ENCODE measurements around the gene ARL11.
A peak's percentile ranks its signal among the peaks of the same experiment; 100 is the strongest.
"Not testable (repeated sequence)": the region's sequence is repeated elsewhere in the genome, so short reads cannot be mapped to it uniquely, and the experiment has no call there.

ARL11 gene

DNA sequence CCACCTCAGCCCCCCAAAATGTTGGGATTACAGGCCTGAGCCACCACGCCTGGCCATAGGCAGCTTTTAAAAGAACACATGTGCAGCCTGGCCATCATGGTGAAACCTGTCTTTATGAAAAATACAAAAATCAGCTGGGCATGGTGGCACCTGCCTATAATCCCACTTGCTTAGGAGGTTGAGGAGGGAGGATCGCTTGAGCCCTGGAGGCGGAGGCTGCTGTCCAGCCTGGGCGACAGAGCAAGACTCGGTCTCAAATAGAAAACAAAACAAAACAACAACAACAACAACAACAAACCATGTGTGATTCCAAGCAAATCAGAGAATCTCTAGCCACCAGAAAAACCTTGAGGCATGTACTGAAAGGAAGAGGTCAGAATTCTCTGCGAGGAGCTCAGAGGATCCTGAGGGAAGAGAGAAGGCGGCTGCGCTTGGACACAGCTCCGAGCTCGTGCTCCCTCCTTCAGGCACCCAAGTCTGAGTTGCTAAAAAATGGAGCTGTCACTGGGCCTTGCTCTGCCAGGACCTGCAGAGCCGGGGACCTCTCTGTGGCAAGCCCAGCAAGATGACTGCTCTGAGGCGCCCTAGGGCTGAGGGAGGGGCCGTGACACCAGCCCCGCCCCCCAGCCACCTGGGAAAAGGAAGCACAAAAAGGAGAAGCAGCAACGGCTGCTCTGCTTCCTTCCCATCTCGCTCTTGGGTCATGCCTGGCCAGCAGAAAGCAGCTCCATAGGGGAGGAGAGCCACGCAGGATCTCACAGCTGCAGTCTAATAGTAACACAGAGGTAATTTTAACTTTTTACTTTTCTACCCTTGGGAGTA is at the start of gene ARL11:
Gene ARL11 (plus strand): TSS at position 677 of the 822 bp plus-strand sequence. CDS start 1,941 bp downstream, outside the sequence.
- peak; percentile 15 for DNase-seq (ENCODE audit: low read depth)

DNA sequence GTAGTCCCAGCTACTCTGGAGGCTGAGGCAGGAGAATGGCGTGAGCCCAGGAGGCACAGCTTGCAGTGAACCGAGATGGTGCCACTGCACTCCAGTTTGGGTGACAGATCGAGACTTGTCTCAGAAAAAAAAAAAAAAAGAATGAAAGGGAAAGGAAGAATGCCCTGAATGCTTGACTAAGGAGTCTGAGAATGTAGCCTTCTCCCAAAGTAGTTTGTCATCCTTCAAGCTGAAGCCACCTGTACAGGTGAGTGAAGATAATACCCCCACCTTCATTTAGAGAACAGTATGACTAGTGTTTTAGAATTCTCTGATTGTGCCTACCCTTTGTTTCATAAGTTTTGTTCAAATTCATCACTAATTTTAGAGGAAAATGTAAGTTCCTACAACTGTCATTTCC is 48.8 kb upstream of the ARL11 start:
- DNase-seq (ENCODE audit: low read depth) = no peak

DNA sequence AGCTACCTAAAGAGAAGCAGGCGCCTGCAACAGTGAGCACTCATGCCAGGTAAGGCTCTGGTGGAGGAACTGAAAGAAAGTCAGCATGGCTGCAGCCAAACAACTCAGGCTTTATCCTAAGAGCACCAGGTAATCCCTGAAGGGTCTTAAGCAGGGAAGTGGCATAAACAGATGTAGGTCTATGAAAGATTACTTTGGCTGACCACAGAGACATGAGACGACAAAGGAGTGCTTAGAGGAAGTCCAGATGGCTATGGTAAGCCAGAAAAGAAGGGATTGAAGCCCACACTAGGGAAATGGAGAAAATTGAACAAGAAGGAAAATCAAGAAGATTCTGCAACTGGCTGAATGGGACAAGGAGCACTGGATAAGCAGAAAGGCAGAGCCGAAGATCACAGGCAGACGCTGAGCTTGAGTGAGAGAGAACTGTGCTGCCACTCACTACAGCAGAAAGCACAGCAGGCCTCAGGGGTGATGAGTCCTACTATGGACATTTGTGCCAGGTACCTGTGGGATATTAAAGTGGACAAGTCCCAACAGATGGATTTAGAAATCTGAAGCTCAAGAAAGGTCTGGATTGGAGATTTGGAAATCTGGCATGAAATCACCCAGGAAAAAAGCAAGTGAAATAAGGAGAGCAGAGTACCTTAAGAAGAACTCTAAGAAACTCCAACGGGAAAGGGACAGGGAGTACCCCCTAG is 47.2 kb upstream of the ARL11 start:
- no peak for DNase-seq (ENCODE audit: low read depth)

DNA sequence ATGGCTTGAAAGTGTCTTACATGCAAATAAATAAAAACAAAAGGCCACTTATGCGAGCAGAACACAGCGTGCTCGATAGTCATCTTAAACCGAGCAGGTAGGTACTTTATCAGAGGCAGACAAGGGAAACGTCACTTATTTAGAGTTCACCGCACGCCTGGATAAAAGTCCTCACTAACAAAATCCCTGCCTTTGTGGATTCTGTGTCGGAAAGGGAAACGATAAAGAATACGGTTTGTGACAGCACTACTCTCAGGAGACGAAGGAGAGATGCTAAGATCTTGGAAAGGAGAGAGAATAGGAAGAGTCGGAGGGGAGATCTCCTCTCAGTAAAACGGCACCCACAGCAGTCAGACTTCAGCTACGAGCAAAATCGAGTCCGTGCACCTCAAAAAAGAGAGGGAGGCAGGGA is 43.5 kb upstream of the ARL11 start:
- no peak for DNase-seq (ENCODE audit: low read depth)

DNA sequence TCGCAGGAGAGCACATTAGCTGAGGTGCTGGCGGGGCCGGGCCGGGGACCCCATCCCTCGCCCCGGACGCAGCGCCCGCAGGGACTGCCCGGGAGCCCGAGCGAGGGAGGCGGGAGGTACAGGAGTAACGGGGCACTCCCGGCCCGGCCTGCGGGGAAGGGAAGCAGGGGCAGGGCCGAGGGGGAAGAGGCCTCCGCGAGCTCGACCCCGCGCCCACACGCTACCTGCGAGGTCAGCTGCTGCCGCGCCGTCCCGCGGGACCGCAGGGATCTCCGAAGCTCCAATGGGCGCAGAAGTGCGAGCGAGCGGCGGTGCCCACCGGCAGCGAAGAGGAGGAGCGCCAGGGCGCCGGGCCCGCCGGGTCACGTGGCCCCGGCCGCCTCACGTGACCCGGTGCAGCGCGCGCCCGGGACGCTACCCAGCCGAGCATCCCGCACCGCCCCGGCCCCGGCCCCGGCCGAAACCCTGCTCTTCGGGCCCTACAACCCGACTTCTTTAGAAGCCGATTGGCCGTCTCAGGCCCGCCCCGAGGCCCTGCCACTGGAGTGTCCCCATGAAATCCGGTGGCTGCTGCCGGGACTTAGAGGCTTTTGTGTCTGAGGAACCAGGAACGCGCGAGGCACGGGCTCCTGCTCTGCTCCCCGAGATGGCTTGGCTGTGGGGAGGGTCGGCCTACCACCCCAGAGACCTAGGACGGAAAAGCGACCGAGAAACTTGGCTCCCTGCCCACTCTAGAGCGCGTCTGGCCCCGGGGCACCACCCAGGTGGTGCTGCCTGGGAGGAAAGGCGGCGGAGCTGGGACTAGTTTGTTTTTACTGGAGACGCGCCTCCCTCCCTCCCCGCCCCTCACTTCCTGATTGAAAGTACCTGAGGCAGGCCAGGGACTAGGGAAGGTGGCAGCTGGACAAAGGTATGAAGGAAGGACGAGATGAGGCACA is 42.8 kb upstream of the ARL11 start, which contains the start of gene RCBTB1:
Gene RCBTB1 (minus strand): TSS at position 339 of the 938 bp plus-strand sequence. CDS start 18,279 bp downstream, outside the sequence.
- DNase-seq (ENCODE audit: low read depth) = peak; percentile 50

DNA sequence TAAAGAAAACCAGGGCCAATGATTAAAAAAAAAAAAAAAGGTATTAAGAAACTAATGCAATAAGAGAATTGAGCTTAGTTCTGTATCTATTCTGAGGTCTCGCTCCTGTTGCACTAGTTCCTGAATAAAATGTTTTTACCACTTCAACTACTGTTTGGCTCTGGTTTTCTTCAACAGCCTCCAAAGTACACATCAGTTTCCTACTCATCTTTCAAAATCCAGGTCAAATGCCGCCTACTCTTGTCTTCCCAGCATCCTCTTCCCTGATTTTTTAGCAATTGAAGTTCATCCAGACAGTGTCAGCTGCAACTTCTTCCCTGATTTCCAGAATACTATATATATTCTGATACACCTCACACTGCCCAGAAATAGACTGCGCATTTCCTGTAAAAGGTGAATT is 41.6 kb upstream of the ARL11 start:
- DNase-seq (ENCODE audit: low read depth) = no peak

DNA sequence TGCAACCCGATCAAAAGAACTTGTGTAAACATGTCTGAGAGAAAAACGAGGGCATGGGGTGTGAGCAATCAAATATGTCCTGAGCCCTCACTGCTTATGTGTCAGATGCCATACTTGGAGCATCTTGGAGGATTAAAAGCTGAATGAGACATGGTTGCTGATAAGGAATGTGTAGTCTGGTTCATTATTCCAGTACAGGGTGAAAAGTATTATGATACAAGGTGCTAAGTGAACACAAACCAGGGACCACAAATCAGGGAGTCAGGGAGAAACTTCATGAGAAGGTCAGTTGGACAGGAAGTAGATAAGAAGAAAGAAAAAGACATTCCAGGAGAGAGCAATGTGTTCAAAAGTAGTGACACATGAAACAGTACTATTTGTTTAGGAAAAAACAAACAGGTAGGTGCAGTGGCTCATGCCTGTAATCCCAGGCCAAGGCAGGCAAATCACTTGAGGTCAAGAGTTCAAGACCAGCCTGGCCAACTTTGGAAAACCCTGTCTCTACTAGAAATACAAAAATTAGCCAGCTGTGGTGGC is 40.9 kb upstream of the ARL11 start:
- no peak for DNase-seq (ENCODE audit: low read depth)

DNA sequence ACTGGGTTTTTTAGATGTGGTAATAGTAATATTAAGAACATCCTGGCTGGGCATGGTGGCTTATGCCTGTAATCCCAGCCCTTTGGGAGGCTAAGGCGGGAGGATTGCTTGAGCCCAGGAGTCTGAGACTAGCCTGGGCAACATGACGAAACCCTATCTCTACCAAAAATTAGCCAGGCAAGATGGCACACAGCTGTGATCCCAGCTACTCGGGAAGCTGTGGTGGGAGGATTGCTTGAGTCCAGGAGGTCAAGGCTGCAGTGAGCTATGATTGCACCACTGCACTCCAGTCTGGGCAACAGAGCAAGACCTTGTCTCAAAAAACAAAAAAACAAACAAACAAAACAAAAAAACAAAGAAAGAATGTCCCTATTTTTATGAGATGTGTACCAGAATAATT is 37.6 kb upstream of the ARL11 start:
- DNase-seq (ENCODE audit: low read depth) = not testable (repeated sequence)

DNA sequence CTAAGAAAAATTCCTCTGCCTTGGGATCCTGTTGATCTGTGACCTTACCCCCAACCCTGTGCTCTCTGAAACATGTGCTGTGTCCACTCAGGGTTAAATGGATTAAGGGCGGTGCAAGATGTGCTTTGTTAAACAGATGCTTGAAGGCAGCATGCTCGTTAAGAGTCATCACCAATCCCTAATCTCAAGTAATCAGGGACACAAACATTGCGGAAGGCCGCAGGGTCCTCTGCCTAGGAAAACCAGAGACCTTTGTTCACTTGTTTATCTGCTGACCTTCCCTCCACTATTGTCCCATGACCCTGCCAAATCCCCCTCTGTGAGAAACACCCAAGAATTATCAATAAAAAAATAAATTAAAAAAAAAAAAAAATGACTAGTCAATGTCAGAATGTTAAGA is 34.4 kb upstream of the ARL11 start:
- DNase-seq (ENCODE audit: low read depth) = not testable (repeated sequence)

DNA sequence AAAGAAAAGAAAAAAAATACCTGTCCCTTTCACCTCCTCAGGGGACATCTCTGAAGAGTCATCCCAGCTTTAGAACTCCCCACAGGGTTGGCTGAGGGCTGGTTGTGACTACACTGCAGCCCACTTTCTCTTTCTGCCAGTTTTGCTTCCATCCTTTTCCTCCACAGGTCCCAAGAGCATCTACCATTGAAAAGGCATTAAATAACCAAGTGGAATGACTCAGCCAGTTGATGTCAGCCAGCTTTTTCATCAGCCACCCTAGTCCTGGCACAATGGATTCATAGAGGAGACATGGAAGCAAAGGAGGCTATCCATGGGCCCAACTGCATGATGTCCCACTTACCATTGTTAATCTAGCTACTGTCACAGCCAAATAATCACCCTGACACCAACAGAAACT is 33.7 kb upstream of the ARL11 start:
- no peak for DNase-seq (ENCODE audit: low read depth)

DNA sequence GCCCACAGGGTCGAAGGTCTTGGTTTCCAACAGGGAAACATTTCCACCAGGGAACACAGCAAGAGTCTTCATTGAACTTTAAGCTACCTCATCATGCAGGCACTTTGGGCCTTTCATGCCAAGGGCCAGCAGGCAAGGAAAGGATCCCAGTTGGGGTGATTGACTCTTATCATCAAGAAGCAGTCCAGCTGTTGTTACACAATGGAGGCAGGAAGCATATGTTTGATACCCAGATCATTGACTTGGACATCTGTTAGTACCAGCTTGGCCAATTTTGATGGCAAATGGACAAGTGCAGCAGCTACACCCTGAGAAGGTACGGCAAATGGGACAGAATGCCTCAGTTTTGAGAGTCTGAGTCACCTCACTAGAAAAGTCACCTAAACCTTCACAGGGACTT is 32.1 kb upstream of the ARL11 start:
- no peak for DNase-seq (ENCODE audit: low read depth)

DNA sequence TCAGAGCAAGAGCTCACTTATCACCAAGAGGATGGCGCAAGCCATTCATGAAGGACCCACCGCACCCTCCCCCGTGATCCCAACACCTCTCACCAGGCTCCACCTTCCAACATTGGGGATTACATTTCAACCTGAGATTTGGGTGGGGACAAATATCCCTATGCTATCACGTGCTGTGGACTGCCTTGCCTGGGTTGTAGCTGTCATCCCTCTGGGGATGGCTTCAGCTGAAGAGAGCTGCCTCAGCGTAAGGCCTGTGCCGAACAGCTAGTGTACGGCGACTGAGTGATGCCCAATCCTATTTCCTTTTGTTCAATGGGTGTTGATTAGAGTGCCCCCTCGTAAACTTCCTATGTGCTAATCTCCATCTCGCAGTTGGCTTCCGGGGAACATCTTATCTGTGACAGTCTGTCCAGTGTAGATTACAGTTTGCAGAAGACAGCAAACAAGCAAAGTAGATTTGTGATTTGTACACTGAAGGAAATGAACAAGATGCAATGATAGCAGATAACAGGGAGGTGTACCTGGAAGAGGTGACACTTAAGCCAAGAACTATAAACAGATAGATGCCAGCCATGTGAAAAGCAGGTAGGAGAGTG is 31.2 kb upstream of the ARL11 start:
- no peak for DNase-seq (ENCODE audit: low read depth)

DNA sequence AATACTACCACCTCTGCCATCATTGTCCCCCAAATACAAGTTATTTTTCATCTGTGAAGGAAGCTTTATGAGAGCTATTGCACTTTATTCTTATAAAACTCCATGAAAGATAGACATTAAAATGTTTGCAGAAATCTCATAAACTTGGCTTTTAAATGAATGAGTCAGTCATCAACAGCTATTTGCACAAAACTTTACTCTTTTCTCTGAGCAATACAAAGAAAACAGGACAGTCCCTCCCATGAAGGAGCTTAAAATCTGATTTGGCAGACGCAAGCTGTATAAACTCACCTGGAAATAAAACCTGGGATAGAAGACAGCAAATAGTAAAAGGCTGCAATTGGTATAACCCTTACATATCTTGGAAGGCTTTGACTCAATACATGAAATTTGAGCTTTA is 26.3 kb upstream of the ARL11 start:
- no peak for DNase-seq (ENCODE audit: low read depth)

DNA sequence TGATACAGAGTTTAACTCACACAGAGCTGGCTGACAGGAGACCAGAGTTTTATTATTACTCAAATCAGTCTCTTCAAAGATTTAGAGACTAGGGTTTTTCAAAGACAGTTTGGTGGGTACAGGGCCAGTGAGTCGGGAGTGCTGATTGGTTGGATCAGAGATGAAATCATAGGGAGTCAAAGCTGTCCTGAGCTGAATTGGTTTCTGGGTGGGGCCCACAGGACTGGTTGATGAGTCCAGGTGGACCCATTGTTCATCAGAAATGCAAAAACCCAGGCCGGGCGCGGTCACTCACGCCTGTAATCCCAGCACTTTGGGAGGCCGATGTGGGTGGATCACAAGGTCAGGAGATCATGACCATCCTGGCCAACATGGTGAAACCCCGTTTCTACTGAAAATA is 25.7 kb upstream of the ARL11 start:
- DNase-seq (ENCODE audit: low read depth) = not testable (repeated sequence)

DNA sequence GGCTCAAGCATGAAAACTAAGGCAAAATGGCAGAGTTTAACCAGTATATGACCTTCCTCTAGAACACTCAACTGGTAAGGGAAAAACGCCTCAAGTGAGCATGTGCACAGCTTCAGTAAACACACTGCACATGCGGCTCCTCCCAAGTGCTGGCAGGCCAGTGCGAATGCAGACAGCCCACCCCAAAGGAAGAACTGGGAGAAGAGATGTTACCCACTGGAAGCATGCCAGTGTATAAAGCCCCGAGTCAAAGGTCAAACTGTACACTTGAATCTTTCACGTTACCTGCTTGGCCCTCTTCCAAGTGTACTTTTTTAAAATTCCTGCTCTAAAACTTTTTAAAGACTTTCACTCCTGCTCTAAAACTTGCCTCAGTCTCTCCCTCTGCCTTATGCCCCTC is 23.7 kb upstream of the ARL11 start:
- no peak for DNase-seq (ENCODE audit: low read depth)

DNA sequence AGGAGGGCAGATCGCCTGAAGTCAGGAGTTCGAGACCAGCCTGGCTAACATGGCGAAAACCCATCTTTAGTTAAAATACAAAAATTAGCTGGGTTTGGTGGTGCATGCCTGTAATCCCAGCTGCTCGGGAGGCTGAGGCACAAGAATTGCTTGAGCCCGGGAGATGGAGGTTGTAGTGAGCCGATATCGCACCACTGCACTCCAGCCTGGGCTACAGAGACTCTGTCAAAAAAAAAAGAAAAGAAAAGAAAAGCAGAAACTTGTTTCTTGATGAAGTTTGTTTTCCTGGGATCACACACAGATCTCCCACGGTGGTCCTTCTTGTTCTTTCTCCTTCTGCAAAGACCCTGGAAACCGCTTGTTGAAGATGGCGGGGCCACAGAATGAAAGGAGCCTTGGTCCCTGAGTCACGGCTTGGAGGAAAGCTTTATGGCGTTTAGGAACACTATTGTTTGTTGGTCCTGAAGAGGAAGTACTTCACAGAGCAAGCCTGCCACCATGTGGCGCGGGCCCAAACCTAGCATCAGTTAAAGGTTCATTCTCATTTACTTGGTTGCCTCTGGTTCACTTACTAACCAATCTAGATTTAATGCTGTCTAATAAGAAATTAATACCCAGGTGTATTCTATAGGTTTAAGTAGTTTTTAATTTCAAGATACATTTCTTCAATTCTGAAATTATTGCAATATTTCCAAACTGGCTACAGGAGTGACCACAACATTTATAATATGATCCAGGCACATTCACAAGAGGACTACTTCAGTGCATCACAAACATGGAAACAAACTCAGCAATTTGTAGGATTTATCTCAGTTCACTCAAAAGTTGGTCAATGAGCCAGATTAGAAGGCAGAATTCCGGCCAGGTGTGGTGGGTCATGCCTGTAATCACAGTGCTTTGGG is 21.3 kb upstream of the ARL11 start:
- DNase-seq (ENCODE audit: low read depth) = peak; percentile 68

DNA sequence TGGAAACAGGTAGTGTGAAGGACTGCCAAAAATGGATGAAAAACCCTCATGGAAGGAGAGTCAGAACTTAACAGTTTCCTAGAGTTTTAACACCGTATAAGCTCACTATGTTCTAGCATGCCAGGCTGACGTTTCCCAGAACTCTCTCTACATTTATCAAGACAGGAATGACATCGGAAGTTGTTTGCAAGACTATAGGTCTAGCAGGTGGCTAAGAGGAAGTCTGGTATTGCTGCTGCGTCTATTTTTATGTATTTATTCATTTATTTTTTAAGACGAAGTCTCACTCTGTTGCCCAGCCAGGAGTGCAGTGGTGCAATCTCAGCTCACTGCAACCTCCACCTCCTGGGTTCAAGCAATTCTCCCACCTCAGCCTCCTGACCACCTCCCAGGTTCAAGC is 20.5 kb upstream of the ARL11 start:
- no peak for DNase-seq (ENCODE audit: low read depth)

DNA sequence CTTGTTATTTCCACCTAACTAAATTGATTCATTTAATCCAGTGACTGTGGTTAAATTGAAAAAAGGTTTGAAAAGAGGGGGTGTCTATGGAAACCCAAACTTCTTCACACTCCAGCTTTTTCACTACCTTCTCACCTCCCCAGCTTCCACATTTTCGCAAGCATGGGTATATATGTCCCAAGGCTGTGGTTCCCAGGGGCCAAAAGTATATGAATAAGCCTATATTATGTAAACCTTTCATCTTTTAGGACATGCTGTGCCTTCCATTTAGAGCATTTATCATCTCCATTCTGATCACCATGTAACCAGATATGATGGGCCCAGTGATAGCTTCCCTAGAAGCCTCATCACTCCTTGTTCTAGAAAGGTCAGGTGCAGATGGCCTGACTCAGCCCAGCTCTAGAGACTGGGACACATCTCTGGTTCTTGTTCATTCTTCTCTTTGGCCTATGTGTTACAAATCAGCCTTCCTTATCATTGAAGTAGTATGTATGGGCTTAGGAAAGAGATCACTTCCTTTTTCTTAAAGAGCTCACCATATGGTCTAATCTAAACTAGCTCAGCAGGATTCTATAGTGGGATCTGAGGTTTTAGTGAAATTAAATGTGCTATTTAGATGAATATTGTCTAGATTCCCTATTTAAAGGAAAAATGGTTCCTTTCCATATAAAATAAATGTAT is 19.5 kb upstream of the ARL11 start:
- no peak for DNase-seq (ENCODE audit: low read depth)

DNA sequence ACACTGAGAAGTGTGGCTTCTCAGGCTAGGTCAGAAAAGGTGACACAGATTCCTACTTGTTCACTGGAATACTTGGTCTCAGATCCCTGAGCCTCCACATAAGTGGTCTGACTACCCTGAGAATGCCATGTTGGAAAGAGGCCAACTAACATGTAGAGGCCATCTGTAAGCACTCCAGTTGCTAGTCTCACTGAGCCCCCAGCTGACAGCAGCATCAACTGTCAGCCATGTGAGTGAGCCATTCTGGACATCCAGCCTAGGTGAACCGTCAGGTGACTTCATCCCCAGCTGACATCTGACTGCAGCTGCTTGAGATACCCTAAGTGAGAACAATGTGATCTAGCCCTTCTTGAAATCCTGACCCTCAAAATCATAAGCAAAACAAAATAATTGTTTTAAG is 18.1 kb upstream of the ARL11 start:
- DNase-seq (ENCODE audit: low read depth) = no peak

DNA sequence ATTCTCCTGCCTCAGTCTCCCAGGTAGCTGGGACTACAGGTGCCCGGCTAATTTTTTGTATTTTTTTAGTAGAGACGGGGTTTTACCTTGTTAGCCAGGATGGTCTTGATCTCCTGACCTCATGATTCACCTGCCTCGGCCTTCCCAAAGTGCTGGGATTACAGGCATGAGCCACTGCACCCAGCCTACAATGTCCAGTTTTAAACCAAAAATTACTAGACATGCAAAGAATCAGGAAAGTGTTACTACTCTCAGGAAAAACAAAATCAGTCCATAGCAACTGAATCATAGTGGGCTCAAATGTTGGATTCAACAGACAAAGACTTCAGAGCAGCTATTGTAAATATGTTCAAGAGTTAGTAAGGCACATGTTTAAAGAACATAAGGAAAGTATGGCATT is 16.3 kb upstream of the ARL11 start:
- DNase-seq (ENCODE audit: low read depth) = not testable (repeated sequence)

All from stimulated activated CD4-positive, alpha-beta T cell treated with anti-CD3 and anti-CD28 coated beads, Interleukin-2, amount 100 ng/mL, for 4 hours (primary cell).